Mesothelial cell of epicardium (in vitro differentiated cells): ENCODE measurements around the gene CR1. TPM values are rescaled to one million over a fixed set of nuclear protein-coding genes. Genes with fewer than 3 reads are reported as not detected.

Source experiments
- DNase-seq, 2 experiments: peaks; one replicate each; pipeline ENCODE4 v3.0.0; 2021; ENCODE audit warnings: low spot score in 2 of 2; ENCODE audit not compliant: unreplicated experiment in 2 of 2
- H3K27ac Mint-ChIP-seq: 2 replicates; pipeline ENCODE4 v1.8.0; 2021; ENCODE audit warnings: mixed read lengths
- H3K27me3 Mint-ChIP-seq: 2 replicates; pipeline ENCODE4 v1.8.0; 2021; ENCODE audit warnings: low read depth, mixed read lengths
- H3K36me3 Mint-ChIP-seq: 2 replicates; pipeline ENCODE4 v1.8.0; 2021; ENCODE audit warnings: mixed read lengths
- H3K4me1 Mint-ChIP-seq: 2 replicates; pipeline ENCODE4 v1.8.0; 2021; ENCODE audit warnings: mixed read lengths
- H3K4me3 Mint-ChIP-seq: 2 replicates; pipeline ENCODE4 v1.8.0; 2021; ENCODE audit warnings: mild to moderate bottlenecking, moderate library complexity, mixed read lengths
- H3K9me3 Mint-ChIP-seq: 2 replicates; pipeline ENCODE4 v1.8.0; 2021; ENCODE audit warnings: mixed read lengths
- CTCF ChIP-seq: fragments of 200-600 bp; sonication (generic); IDR thresholded peaks from one replicate; pipeline ENCODE4 v1.5.0; 2021; ENCODE audit warnings: antibody characterized with exemption; ENCODE audit not compliant: unreplicated experiment
- total RNA-seq: library from RNA; stranded (reverse); gene quantifications from 3 replicates; pipeline ENCODE4 v1.2.1, GENCODE V29; 2021

The CR1 gene
- total RNA-seq, 1 donor from 2014 or later, result 0.09 TPM

GRCh38 chr1:207497941-207498340 is 2.0 kb downstream of the CR1 start:
- H3K4me3 Mint-ChIP-seq, result no peak overlapping the region
- TF ChIP-seq CTCF, result no peak
- H3K27me3 Mint-ChIP-seq, result peaks cover 72% of the 10 kb centered on the region

GRCh38 chr1:207499573-207499972 is 3.6 kb downstream of the CR1 start:
- Mint-ChIP-seq H3K9me3 (no peaks in the 10 kb centered on the region), H3K27me3 (peaks cover 87% of the 10 kb centered on the region)

More at GRCh38 chr1:207497941-207498340, 2.0 kb downstream of the CR1 start:
- no peak overlapping the region for H3K27ac Mint-ChIP-seq
- H3K36me3 Mint-ChIP-seq, result no peaks in the 10 kb centered on the region
- no peak for DNase-seq
- H3K4me1 Mint-ChIP-seq, result peaks cover 8% of the 10 kb centered on the region
- no peaks in the 10 kb centered on the region for H3K9me3 Mint-ChIP-seq

DNA sequence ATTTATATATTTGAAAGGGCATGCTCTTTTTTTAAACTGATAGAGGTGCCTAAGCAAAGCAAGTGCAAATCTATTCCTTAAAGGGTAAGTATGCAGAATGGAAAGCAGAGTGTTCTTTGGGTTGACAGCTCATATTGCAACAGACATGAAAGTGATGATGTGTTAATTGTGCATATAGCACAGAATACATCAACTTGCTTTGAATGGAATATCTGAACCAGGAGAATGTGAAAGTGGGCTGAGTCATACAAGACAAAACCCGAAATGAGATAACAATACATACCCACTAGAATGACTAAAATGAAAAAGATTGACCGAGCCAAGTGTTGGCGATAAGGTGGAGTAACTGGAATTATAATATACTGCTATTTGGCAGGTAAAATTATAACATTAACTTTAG is 4.3 kb downstream of the CR1 start:
- H3K27me3 Mint-ChIP-seq, result peaks cover 87% of the 10 kb centered on the region
- no peak for TF ChIP-seq CTCF

More at GRCh38 chr1:207499573-207499972, 3.6 kb downstream of the CR1 start:
- Mint-ChIP-seq H3K4me3 (no peak overlapping the region), H3K27ac (no peak overlapping the region), H3K36me3 (no peaks in the 10 kb centered on the region), H3K4me1 (peaks cover 8% of the 10 kb centered on the region)
- DNase-seq, result peak; percentile 36 to 63
- peak; percentile 57 for TF ChIP-seq CTCF

GRCh38 chr1:207501071-207501470 is 5.1 kb downstream of the CR1 start:
- Mint-ChIP-seq H3K27ac (no peak overlapping the region), H3K36me3 (no peaks in the 10 kb centered on the region), H3K4me1 (peaks cover under 1% of the 10 kb centered on the region), H3K9me3 (no peaks in the 10 kb centered on the region), H3K27me3 (peaks cover 84% of the 10 kb centered on the region), H3K4me3 (no peak overlapping the region)
- DNase-seq, result no peak
- TF ChIP-seq CTCF, result no peak

More for the DNA sequence above, 4.3 kb downstream of the CR1 start:
- no peak overlapping the region for H3K27ac Mint-ChIP-seq
- H3K4me1 Mint-ChIP-seq, result peaks cover 8% of the 10 kb centered on the region
- no peak overlapping the region for H3K4me3 Mint-ChIP-seq
- H3K9me3 Mint-ChIP-seq, result no peaks in the 10 kb centered on the region
- H3K36me3 Mint-ChIP-seq, result no peaks in the 10 kb centered on the region
- no peak for DNase-seq

GRCh38 chr1:207502726-207503125 is 6.8 kb downstream of the CR1 start:
- H3K27ac Mint-ChIP-seq, result no peak overlapping the region
- DNase-seq, result no peak
- H3K9me3 Mint-ChIP-seq, result no peaks in the 10 kb centered on the region
- H3K4me3 Mint-ChIP-seq, result no peak overlapping the region
- no peaks in the 10 kb centered on the region for H3K4me1 Mint-ChIP-seq
- peaks cover 80% of the 10 kb centered on the region for H3K27me3 Mint-ChIP-seq
- H3K36me3 Mint-ChIP-seq, result no peaks in the 10 kb centered on the region
- TF ChIP-seq CTCF, result no peak

DNA sequence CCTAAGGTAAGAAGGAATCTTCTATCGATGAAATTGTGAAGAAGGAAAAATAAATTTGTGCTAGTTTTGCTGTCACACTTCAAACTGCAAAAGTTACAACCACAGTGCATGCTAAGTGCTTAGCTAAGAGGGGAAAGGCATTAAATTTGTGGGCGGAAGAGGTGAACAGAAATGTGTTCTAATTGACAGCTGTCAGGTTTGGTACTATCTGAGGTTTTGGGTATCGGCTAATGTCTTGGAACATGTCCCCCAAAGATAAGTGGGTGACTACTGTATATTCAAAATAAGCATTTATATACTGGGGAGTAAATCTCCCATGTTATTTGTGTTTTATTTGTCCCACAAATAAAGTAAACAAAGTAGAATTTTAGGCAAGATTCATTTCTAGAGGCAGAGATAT is 8.0 kb downstream of the CR1 start:
- Mint-ChIP-seq H3K4me3 (no peak overlapping the region), H3K27me3 (peaks cover 79% of the 10 kb centered on the region)

More for the DNA sequence above, 8.0 kb downstream of the CR1 start:
- DNase-seq, result no peak
- no peaks in the 10 kb centered on the region for H3K9me3 Mint-ChIP-seq
- no peak overlapping the region for H3K27ac Mint-ChIP-seq
- no peaks in the 10 kb centered on the region for H3K4me1 Mint-ChIP-seq
- H3K36me3 Mint-ChIP-seq, result no peaks in the 10 kb centered on the region
- no peak for TF ChIP-seq CTCF
